MV-4-11 (cell line): ENCODE results near the gene BTBD3.

Experiments used
- DNase-seq: peaks from one replicate; lab custom pipeline; 2025; lab: John Stamatoyannopoulos, UW

BTBD3 gene

GRCh38 chr20:11918391-11918845 is 725 bp downstream of the BTBD3 start:
- no peak for DNase-seq

DNA sequence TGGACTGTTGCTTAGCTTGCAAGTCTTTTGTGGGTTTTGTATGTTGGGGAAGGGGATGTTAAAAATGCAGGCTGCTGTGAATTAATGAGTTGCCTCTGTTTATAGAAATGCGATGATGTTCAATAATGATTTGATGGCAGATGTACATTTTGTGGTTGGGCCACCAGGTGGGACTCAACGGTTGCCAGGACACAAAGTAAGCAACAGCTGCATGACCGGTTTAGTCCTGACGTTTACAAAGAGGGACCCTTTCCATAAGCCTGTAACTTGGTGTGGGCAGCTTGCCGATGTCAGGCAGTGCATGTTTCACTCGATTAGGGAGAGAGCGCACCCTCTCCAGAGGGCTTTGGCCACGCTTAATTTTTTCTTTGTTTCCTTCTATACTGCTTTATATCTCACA is 1.3 kb downstream of the BTBD3 start:
- DNase-seq, result no peak

DNA sequence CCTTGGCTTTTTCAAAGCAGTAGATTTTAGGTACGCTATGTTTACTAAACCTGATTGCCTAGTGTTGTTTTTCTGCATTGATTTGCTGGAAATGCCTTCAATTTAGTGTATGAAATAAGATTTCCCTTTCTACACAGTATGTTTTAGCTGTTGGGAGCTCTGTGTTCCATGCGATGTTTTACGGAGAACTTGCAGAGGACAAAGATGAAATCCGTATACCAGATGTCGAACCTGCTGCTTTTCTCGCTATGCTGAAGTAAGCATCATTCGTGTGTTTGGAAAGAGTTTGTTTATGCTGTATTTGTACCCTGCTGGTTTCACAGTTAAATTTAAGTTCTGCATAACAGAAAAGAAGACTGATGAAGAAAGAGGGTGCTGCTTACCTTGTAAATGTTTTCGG is 1.9 kb downstream of the BTBD3 start:
- no peak for DNase-seq

- DNase-seq, result no peak
These were observed 2.4 kb downstream of the BTBD3 start for GRCh38 chr20:11920083-11920482.

DNA sequence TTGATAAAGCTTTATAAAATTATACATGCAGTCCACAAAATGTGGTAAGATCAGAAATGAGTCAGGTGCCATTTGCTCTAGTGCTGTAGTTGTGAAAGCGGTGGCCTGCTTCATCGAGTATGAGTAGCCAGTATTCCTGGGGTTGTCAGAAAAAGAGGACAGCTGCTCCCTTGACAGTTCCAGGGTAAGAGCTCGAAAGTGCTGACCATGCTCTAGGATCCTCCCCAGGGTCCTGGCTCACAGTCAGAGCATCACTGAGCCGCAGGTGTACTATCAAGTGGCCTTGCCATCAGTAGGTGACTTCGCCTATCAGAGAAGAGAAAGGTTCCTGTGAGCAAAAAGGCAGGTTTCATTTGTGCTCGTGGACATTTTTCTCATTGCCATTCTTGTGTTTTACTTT is 3.6 kb downstream of the BTBD3 start:
- no peak for DNase-seq

DNA sequence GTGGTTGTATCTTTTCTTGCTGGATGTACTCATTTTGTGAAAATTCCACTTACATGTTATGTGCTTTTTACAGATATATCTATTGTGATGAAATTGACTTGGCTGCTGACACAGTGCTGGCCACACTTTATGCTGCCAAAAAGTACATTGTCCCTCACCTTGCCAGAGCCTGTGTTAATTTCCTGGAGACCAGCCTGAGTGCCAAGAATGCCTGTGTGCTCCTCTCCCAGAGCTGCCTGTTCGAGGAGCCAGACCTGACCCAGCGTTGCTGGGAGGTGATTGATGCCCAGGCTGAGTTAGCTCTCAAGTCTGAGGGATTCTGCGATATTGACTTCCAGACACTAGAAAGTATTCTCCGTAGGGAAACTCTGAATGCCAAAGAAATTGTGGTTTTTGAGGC is 4.9 kb downstream of the BTBD3 start:
- no peak for DNase-seq

GRCh38 chr20:11924923-11925322 is 7.2 kb downstream of the BTBD3 start:
- no peak for DNase-seq

GRCh38 chr20:11926292-11926998 is 8.8 kb downstream of the BTBD3 start:
- no peak for DNase-seq

- peak; percentile 43 for DNase-seq
These were observed 12.3 kb downstream of the BTBD3 start for GRCh38 chr20:11929947-11930346.

GRCh38 chr20:11935212-11936154 is 17.8 kb downstream of the BTBD3 start:
- DNase-seq, result no peak

DNA sequence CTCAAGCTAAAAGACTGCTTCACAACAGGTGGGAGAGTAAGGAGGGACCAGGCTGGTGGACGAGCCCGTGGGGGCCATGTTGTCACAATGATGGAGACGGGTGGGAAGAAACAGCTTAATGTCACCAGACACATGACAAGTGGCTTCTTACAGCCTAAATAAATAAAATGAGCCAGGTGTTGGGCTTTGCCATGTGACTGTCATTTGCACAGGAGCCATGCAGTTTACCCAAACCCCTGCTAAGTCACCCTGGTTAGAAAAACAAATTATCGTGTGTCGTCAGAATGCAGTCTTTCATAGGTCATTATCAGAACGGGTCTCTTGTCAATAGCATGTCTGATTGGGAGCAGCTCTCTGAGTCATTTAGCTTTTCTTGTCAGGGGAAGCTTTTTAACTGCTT is 18.5 kb downstream of the BTBD3 start:
- DNase-seq, result no peak

DNA sequence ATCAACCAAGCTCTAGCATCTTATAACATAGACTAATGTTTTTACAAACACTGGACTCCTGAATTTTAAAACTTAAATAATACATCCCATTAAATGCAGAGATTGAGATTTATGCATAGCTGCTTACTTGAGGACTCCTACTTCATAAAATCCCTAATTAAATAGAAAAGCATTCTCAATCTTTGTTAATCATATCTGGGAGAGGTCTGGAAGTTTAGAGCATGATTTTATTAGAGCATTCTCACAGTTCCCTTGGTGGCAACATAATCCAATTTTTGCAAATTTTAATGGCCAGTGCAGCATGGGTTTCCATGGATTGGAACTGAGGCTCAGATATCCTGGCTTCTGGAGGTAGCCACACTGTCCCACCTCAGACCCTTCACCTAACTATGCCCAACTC is 19.5 kb downstream of the BTBD3 start:
- DNase-seq, result no peak

GRCh38 chr20:11941593-11942246 is 24.0 kb downstream of the BTBD3 start:
- no peak for DNase-seq

DNA sequence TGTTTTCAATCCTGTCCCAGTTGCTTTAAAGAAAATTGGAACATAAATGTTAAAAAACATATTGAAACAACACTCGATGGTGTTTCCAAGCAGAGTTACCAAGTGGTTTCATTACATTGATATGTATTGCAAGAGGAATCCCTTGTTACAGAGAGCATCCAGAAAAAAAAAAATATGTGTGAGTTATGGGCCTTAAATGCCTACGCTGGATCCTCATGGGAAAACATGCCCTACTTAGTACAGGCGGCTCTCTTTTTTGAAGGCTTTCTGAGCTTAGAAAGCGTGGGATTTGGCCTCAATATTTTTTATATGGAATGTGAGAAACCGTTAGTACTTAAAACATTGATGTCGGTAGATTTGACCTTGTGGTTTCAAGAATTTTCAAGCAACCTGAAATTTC is 26.1 kb downstream of the BTBD3 start:
- no peak for DNase-seq

- no peak for DNase-seq
These were observed 31.1 kb downstream of the BTBD3 start for GRCh38 chr20:11948806-11949205.

DNA sequence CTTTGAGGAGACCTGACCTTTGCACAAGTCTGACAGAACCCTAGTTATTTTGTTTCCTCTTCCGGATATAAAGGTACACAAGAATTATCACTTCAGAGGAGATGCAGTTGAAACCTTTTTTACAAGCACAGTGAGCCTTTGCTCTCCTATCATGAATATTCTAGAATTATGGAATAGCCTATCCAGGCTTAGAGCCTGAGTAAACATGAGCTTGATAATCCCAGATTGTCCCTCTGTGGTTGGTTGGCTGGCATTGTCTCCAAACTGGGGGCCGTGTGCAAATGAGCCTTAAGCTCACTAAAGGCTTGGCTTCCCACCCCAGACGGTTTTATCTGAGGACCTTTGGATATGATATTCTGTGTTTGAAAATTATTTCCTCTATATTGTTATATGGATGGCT is 32.0 kb downstream of the BTBD3 start:
- no peak for DNase-seq

DNA sequence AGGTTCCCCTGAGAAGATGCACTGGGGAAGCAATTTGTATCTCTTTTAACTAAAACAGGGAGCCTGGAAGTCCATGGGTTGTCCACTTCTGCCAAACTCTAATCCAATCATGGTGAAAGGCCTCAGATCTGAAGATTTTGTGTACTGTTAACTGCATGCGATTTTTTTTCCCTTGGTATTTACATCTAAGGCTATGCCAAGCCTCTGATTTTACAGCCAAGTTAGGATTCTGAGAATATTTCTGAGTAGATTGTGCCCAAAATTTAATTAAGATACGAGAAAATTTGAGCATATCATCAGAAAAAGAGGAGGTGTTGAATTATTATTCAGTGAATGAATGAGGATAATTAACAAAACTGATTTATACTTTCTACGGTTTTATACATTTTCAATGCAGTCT is 34.0 kb downstream of the BTBD3 start:
- DNase-seq, result no peak

GRCh38 chr20:11952639-11953038 is 34.9 kb downstream of the BTBD3 start:
- DNase-seq, result no peak

- DNase-seq, result no peak
These were observed 40.2 kb downstream of the BTBD3 start for GRCh38 chr20:11957911-11958310.

- no peak for DNase-seq
These were observed 41.2 kb downstream of the BTBD3 start for GRCh38 chr20:11958855-11959254.

- no peak for DNase-seq
These were observed 47.9 kb downstream of the BTBD3 start for GRCh38 chr20:11965602-11966001.

DNA sequence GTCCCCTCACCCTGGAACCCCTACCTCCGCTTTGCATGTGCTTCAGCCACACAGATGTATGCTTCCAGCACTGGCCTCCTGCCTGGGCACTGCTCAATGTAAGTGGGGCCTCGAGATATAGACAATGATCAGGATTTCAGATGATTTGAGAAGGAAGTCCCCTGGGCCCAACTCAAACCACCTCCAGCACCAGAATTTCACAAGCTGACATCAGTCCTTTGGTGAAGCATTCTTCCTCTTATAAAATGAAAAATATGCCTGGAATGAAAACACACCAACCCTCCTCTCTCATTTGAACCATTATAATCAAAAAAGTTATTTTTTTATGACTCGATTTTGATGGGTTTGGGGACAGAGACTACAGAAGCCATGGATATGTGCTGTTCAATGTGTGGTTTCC is 48.5 kb downstream of the BTBD3 start:
- no peak for DNase-seq
